HG03521 (cell line): Measurements from ENCODE around the gene CLEC1B.
"Not testable (repeated sequence)": the region's sequence is repeated elsewhere in the genome, so short reads cannot be mapped to it uniquely, and the experiment has no call there.

ENCODE experiments used
- ATAC-seq: cut with Tn5 transposase; IDR thresholded peaks from one replicate; pipeline ENCODE4 v1.9.1; 2021; ENCODE audit warnings: mild to moderate bottlenecking, moderate library complexity; ENCODE audit not compliant: unreplicated experiment

CLEC1B gene

GRCh38 chr12:9975614-9976013, 23.3 kb downstream of the CLEC1B start:
- no peak for ATAC-seq

DNA sequence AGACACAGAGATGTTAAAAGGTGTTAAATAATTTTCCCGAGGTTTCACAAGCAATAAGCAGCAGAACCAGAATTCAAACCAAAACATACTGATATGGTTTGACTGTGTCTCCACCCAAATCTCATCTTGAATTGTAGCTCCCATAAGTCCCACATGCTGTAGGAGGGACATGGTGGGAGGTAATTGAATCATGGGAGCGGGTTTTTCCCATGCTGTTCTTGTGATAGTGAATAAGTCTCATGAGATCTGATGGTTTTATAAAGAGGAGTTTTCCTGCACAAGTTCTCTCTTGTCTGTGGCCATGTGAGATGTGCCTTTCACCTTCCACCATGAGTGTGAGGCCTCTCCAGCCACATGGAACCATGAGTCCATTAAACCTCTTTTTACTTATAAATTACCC, 24.2 kb downstream of the CLEC1B start:
- not testable (repeated sequence) for ATAC-seq

- ATAC-seq, result no peak
Observed at GRCh38 chr12:9973949-9974348, 25.0 kb downstream of the CLEC1B start.

- no peak for ATAC-seq
Observed at GRCh38 chr12:9971181-9971580, 27.7 kb downstream of the CLEC1B start, which contains the start of gene CLEC12A. Gene CLEC12A, plus strand, starts transcription at chr12:9971409. Its CDS starts 188 bp downstream, at chr12:9971597.

DNA sequence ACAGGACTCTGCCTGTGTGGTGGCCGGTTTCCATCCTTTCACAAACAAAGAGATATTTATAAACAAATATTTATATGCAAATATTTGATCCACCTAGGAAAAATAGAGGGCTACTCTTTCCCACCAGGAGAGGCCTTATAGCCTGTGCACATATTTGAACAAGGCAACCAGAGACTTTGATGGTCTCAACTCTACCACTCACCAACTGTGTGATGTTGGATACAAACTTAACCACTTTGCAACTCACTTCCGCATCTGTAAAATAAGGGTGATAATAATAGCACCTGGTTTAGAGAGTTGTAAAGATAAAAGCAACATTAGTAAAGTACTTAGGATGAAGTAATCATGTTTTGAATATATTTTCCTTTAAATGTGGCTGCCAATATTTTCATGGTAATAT, 29.2 kb downstream of the CLEC1B start:
- ATAC-seq, result no peak

- ATAC-seq, result no peak
Observed at GRCh38 chr12:9961901-9962300, 37.0 kb downstream of the CLEC1B start.

- ATAC-seq, result peak; percentile 77
Observed at GRCh38 chr12:9961106-9961505, 37.8 kb downstream of the CLEC1B start.

GRCh38 chr12:9960590-9960989, 38.3 kb downstream of the CLEC1B start:
- no peak for ATAC-seq

DNA sequence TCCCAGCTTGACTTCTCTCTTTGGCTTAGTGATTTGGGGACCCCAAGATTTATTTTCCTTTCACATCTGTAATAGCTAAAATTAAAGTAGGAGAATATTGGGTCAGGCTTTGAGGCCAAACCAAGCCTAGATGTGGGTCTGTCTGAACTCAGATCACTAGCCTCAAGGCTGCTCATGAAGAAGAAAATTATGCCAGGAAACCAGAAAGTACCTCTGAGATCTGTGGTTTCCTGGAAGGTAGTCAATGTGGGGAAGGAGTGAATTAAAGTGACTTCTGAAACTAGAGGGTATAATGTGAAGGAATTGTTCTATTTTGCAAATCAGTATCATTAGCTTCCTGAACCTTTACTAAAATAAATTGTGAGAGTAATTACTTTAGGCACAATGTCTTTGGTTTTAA, 41.1 kb downstream of the CLEC1B start:
- ATAC-seq, result no peak

GRCh38 chr12:9952954-9953729, 45.8 kb downstream of the CLEC1B start:
- ATAC-seq, result not testable (repeated sequence)

DNA sequence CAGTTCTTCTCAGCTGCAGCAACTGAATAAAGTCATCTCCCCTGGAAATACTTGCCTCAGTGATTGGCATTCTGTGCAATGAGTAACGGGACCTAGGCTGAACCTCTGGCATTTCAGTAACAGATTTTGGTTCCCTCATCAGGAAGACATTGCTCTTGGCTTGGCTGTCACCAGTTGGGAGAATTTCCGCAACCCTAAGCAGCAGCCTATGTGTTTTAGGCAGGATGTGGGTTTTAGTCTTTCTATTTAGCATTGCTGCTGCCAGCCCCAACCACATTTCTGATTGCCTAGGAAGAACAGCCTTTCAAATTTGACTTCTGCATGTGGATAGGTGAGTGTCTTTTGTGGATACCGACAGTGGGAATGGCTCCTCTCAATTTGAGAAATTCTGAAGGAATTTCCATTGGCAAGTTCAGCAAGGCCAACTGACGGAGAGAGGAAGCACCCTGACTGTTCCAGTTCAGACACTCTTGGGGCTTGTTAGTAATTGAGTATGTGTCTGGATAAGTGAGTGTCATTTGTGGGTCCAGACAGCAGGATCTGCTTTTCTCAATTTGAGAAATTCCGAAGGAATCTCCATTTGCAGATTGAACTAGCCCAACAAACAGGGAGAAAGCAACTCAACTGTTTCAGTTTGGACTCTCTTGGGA, 47.8 kb downstream of the CLEC1B start:
- ATAC-seq, result no peak

- ATAC-seq, result peak; percentile 93
Observed at GRCh38 chr12:9948606-9949296, 50.2 kb downstream of the CLEC1B start.

GRCh38 chr12:9947674-9948073, 51.2 kb downstream of the CLEC1B start:
- ATAC-seq, result no peak

- ATAC-seq, result no peak
Observed at GRCh38 chr12:9944391-9944790, 54.5 kb downstream of the CLEC1B start.

GRCh38 chr12:9943240-9943639, 55.7 kb downstream of the CLEC1B start:
- ATAC-seq, result no peak
